ENCODE data around the gene HAGHL.

GRCh38 chr16:692356-693108, 34.4 kb upstream of the HAGHL start:
- no peak for TF ChIP-seq EZH2 (IDR thresholded peaks at IDR 0.05; ENCODE audit: low read depth, low read length, severe bottlenecking)
- TF ChIP-seq CTCF (IDR thresholded peaks at IDR 0.05; ENCODE audit: control extremely low read depth in 1 of 3, insufficient read depth in 1 of 3, low read depth in 1 of 3, low read length in 3 of 3): no peak
- TF ChIP-seq RXRA (IDR thresholded peaks at IDR 0.05; ENCODE audit: insufficient read depth, low read depth, low read length): no peak
- TF ChIP-seq CEBPB (IDR thresholded peaks at IDR 0.05; ENCODE audit: low read depth, low read length): no peak
- no peak for TF ChIP-seq EGR1 (IDR thresholded peaks at IDR 0.05; ENCODE audit: borderline replicate concordance, low read depth, low read length)
- no peak for TF ChIP-seq CHD2 (IDR thresholded peaks at IDR 0.05; ENCODE audit: low read length)
- TF ChIP-seq E2F6 (IDR thresholded peaks at IDR 0.05): no peak

Measured in H1 (cell line).